ENCODE measurements around the gene ASB12. TPM values are rescaled to one million over a fixed set of nuclear protein-coding genes. Genes with fewer than 3 reads are reported as not detected.

ASB12 gene
- total and polyA plus RNA-seq, 10 of the 15 experiments (the other 5 are each of a cell fraction or from before 2014, with no cell fraction given), result 0.07 to 0.35 (median 0.14) TPM; not detected in 6

DNA sequence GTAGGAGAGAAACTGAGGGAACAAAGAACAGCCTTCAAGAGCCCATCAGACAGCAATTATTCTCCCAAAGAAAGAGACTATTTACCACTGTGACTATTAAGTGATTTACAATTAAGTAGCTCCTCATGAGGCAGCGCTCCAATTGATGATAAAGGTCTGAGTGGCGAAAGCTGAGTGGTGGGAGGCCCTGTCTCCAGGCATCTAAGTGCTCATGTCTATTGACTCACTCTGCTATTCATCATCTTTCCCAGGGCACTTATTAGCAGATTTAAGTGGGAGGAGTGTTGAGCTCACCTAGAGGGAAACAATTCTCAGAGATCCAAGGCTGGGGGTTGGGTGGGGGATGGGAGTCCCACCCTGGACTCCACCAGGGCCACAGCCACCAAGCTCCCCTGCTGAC is 48.2 kb downstream of the ASB12 start (continued):
- TF ChIP-seq ZBTB33 (IDR thresholded peaks at IDR 0.05), result no peak
- TF ChIP-seq, protein P1, sequence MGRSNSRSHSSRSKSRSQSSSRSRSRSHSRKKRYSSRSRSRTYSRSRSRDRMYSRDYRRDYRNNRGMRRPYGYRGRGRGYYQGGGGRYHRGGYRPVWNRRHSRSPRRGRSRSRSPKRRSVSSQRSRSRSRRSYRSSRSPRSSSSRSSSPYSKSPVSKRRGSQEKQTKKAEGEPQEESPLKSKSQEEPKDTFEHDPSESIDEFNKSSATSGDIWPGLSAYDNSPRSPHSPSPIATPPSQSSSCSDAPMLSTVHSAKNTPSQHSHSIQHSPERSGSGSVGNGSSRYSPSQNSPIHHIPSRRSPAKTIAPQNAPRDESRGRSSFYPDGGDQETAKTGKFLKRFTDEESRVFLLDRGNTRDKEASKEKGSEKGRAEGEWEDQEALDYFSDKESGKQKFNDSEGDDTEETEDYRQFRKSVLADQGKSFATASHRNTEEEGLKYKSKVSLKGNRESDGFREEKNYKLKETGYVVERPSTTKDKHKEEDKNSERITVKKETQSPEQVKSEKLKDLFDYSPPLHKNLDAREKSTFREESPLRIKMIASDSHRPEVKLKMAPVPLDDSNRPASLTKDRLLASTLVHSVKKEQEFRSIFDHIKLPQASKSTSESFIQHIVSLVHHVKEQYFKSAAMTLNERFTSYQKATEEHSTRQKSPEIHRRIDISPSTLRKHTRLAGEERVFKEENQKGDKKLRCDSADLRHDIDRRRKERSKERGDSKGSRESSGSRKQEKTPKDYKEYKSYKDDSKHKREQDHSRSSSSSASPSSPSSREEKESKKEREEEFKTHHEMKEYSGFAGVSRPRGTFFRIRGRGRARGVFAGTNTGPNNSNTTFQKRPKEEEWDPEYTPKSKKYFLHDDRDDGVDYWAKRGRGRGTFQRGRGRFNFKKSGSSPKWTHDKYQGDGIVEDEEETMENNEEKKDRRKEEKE (IDR thresholded peaks at IDR 0.05), result no peak
- no peak for TF ChIP-seq CHD1 (IDR thresholded peaks at IDR 0.05; ENCODE audit: low read depth, low read length)
- TF ChIP-seq, protein P2, sequence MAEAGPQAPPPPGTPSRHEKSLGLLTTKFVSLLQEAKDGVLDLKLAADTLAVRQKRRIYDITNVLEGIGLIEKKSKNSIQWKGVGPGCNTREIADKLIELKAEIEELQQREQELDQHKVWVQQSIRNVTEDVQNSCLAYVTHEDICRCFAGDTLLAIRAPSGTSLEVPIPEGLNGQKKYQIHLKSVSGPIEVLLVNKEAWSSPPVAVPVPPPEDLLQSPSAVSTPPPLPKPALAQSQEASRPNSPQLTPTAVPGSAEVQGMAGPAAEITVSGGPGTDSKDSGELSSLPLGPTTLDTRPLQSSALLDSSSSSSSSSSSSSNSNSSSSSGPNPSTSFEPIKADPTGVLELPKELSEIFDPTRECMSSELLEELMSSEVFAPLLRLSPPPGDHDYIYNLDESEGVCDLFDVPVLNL (IDR thresholded peaks at IDR 0.05; ENCODE audit: low read depth, low read length), result no peak
- TF ChIP-seq NFXL1 (IDR thresholded peaks at IDR 0.05; ENCODE audit: borderline replicate concordance), result no peak
- no peak for TF ChIP-seq ZNF687 (IDR thresholded peaks at IDR 0.05)

Measured in GM12878 (cell line).